GM23248 (cell line): Measurements from ENCODE around the gene PNPLA1. TPM values are rescaled to one million over a fixed set of nuclear protein-coding genes. Genes with fewer than 3 reads are reported as not detected.
A peak's percentile ranks its signal among the peaks of the same experiment; 100 is the strongest.

ENCODE experiments used
- DNase-seq: peaks from one replicate; pipeline ENCODE4 v3.0.0-alpha.2; 2015
- H2AFZ ChIP-seq: fragments of 200-600 bp; sonication (generic); 2 replicates; pipeline ENCODE4 v1.6.1; 2016; ENCODE audit warnings: antibody characterized with exemption
- H3F3A ChIP-seq: fragments of 200-600 bp; sonication (generic); 2 replicates; pipeline ENCODE4 v1.6.1; 2016; ENCODE audit warnings: mild to moderate bottlenecking, antibody characterized with exemption, mixed run types; ENCODE audit not compliant: insufficient read depth
- H3K27ac ChIP-seq: fragments of 200-600 bp; sonication (generic); 2 replicates; pipeline ENCODE4 v1.5.1; 2016; ENCODE audit warnings: mild to moderate bottlenecking
- H3K27me3 ChIP-seq: fragments of 200-600 bp; sonication (generic); replicated peaks from 2 replicates; pipeline ENCODE4 v1.6.1; 2016; ENCODE audit warnings: mild to moderate bottlenecking; ENCODE audit not compliant: insufficient read depth
- H3K36me3 ChIP-seq: fragments of 200-600 bp; sonication (generic); 2 replicates; pipeline ENCODE4 v1.6.1; 2016; ENCODE audit warnings: low read depth, mild to moderate bottlenecking
- H3K4me1 ChIP-seq: fragments of 200-600 bp; sonication (generic); 2 replicates; pipeline ENCODE4 v1.6.1; 2016; ENCODE audit warnings: mild to moderate bottlenecking; ENCODE audit not compliant: insufficient read depth
- H3K4me2 ChIP-seq: fragments of 200-600 bp; sonication (generic); one replicate; pipeline ENCODE4 v1.6.1; 2016; ENCODE audit warnings: mild to moderate bottlenecking; ENCODE audit not compliant: unreplicated experiment
- H3K4me3 ChIP-seq: fragments of 200-600 bp; sonication (generic); 2 replicates; pipeline ENCODE4 v1.5.1; 2016; ENCODE audit warnings: mild to moderate bottlenecking
- H3K79me2 ChIP-seq: fragments of 200-600 bp; sonication (generic); 2 replicates; pipeline ENCODE4 v1.6.1; 2016; ENCODE audit warnings: mild to moderate bottlenecking; ENCODE audit not compliant: insufficient read depth
- H3K9ac ChIP-seq: fragments of 200-600 bp; sonication (generic); 2 replicates; pipeline ENCODE4 v1.6.1; 2016; ENCODE audit warnings: mild to moderate bottlenecking
- H3K9me2 ChIP-seq: fragments of 200-600 bp; sonication (generic); 2 replicates; pipeline ENCODE4 v1.6.1; 2016; ENCODE audit warnings: mixed run types, mild to moderate bottlenecking, moderate library complexity; ENCODE audit not compliant: insufficient read depth
- H3K9me3 ChIP-seq: fragments of 200-600 bp; sonication (generic); one replicate; pipeline ENCODE4 v1.6.1; 2017; ENCODE audit warnings: low read depth
- H4K20me1 ChIP-seq: fragments of 200-600 bp; sonication (generic); 2 replicates; pipeline ENCODE4 v1.6.0; 2016; ENCODE audit not compliant: insufficient read depth
- EZH2 ChIP-seq: fragments of 200-600 bp; sonication (generic); IDR thresholded peaks from 2 replicates; pipeline ENCODE4 v1.6.1; 2018; ENCODE audit warnings: antibody characterized with exemption, mild to moderate bottlenecking; ENCODE audit not compliant: insufficient read depth, poor library complexity, severe bottlenecking
- EZH2phosphoT487 ChIP-seq: fragments of 200-600 bp; sonication (generic); IDR thresholded peaks from 2 replicates; pipeline ENCODE4 v1.6.1; 2018; ENCODE audit warnings: antibody characterized with exemption, moderate library complexity, mild to moderate bottlenecking, low read depth; ENCODE audit not compliant: insufficient read depth
- WGBS, 2 experiments: methylation state at CpG; one replicate each; pipeline ENCODE4 v1.1.6; 2015 to 2017; ENCODE audit warnings: low lambda C conversion rate in 2 of 2, low coverage in 1 of 2; ENCODE audit errors: missing lambda C conversion rate in 2 of 2; 5-methylcytosine and 5-hydroxymethylcytosine counted together
- in situ Hi-C: fragments of 300-500 bp; cut with MboI; formaldehyde crosslinking; loops from 2 replicates; pipeline ENCODE4 v1.15.0; 2020
- polyA plus RNA-seq: library from polyadenylated mRNA; unstranded; fragments of >200 nt; fragmentation: Nextera tagmentation; extraction: Ambion mirVana; gene quantifications from 2 replicates; pipeline ENCODE4 v1.2.1, GENCODE V29; 2016
- total RNA-seq: library from RNA; depleted of rRNA; stranded (reverse); fragments of >200 nt; shearing (Covaris generic); gene quantifications from 2 replicates; pipeline ENCODE4 v1.2.3, GENCODE V29; 2014

PNPLA1 gene
- total and polyA plus RNA-seq, 2 experiments from 2014 or later, result not detected

DNA sequence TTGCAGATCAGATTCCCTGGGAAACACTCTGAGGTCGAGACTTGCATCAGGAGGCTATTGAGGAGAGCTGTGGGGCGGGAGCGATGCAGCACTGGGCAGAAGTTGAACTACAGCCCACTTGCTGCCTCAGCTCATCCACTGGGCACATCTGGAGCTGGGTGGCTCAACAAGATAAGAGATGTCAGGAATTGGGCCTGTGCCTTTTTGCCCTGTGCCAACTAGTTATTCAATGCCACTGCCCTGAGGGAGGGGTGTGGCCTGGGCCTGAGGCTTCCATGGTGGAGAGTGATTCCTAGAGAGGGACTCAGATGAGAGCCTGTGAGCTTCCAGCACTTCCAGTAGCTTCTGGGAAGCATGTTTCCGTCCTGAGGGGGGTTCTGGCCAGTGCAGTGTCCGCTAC is 40.6 kb upstream of the PNPLA1 start:
- Histone ChIP-seq H4K20me1 (no peaks in the 10 kb centered on the region), H3K79me2 (no peaks in the 10 kb centered on the region), H3K36me3 (peaks cover 36% of the 10 kb centered on the region), H3K4me2 (no peak overlapping the region), H3F3A (no peaks in the 10 kb centered on the region), H3K27ac (no peak overlapping the region), H2AFZ (no peak overlapping the region), H3K9me2 (no peaks in the 10 kb centered on the region), H3K9ac (no peak overlapping the region), H3K4me1 (no peaks in the 10 kb centered on the region), H3K9me3 (no peaks in the 10 kb centered on the region), H3K27me3 (no peaks in the 10 kb centered on the region), H3K4me3 (no peak overlapping the region)
- TF ChIP-seq EZH2phosphoT487 (no peak), EZH2 (no peak)
- 81% methylated on average over 5 of the region's 5 CpGs for WGBS, 2 experiments
- in situ Hi-C loops, result no loop called here
- no peak for DNase-seq

DNA sequence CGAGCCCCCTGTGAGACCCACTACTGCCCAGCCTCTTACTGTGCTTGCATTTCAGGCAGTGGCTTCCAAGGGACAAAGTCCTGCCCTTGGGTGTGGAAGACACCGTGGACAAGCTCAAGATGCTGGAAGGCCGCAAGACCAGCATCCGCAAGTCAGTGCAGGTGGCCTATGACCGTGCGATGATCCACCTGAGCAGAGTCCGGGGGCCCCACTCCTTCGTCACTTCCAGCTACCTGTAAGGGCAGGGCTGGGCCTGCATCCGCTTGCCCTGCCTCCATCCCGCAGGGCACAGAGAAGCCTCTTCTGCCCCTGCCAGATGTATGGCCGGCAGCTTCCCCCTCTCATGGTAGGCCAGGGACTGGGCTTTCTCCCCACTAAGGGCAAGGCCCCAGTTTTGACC is 39.5 kb upstream of the PNPLA1 start:
- Histone ChIP-seq H3K9ac (no peak overlapping the region), H3K36me3 (peaks cover 27% of the 10 kb centered on the region), H3F3A (no peaks in the 10 kb centered on the region), H2AFZ (no peak overlapping the region), H3K27me3 (no peaks in the 10 kb centered on the region), H3K4me1 (no peaks in the 10 kb centered on the region), H3K4me3 (no peak overlapping the region), H3K9me2 (no peaks in the 10 kb centered on the region), H3K4me2 (no peak overlapping the region), H3K79me2 (no peaks in the 10 kb centered on the region), H4K20me1 (no peaks in the 10 kb centered on the region), H3K9me3 (no peaks in the 10 kb centered on the region), H3K27ac (no peak overlapping the region)
- in situ Hi-C loops, result no loop called here
- 83 to 90% methylated on average over 11 of the region's 11 CpGs for WGBS, 2 experiments
- DNase-seq, result no peak
- TF ChIP-seq EZH2 (no peak), EZH2phosphoT487 (no peak)

DNA sequence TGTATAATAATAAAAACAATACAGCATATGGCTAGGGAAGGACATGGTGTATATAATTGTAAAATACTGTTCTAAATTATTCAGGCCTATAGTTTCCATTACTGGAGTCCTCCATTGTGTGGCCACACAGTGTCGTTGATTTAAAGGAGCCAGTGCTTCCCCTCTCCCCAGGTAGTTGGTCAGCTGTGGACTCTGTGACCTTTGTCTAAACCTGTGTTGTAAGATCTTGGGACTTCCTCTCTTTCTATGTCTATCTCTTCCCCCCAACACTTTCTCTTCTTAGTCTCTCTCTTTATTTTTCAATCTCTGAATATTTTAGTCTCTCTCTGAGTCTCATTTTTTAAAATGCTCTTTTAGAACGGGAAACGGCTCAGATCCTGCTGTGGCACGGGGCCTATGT is 37.7 kb upstream of the PNPLA1 start:
- H3F3A ChIP-seq, result no peaks in the 10 kb centered on the region
- TF ChIP-seq EZH2phosphoT487, result no peak
- TF ChIP-seq EZH2, result no peak

DNA sequence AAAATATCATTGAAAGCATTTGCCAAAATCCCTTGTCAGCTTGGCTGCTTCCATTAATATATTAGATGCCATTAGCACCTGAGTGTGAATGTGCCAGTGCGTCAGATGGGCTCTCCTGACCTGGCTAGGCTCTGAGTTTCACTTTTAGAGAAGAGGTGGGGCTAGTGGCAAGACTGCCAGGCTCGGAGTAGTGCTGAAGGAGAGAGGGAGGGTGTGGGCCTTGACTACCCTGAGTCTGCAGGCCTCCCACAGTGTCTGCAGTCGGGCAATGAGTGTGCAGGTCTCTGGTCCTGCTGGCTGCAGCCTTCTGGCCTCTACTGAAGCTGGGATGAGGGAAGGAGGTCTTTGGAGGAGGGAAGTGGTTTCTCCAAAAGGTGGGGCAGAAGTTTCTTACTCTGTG is 34.6 kb upstream of the PNPLA1 start:
- no peak overlapping the region for H3K27ac ChIP-seq
- H4K20me1 ChIP-seq, result no peaks in the 10 kb centered on the region
- H3K9me2 ChIP-seq, result no peaks in the 10 kb centered on the region
- no peaks in the 10 kb centered on the region for H3F3A ChIP-seq
- H3K27me3 ChIP-seq, result no peaks in the 10 kb centered on the region
- peaks cover 9% of the 10 kb centered on the region; the same call in 1 of the 2 replicates for H3K36me3 ChIP-seq
- 40 to 46% methylated on average over 3 of the region's 3 CpGs for WGBS, 2 experiments
- no peak overlapping the region for H3K4me3 ChIP-seq
- no peaks in the 10 kb centered on the region for H3K79me2 ChIP-seq
- TF ChIP-seq EZH2phosphoT487 (no peak), EZH2 (no peak)
- no peak overlapping the region for H3K9ac ChIP-seq
- no peak overlapping the region for H3K4me2 ChIP-seq
- in situ Hi-C loops, result no loop called here
- DNase-seq, result peak; percentile 12
- H3K9me3 ChIP-seq, result no peaks in the 10 kb centered on the region
- H3K4me1 ChIP-seq, result no peaks in the 10 kb centered on the region
- no peak overlapping the region for H2AFZ ChIP-seq

More for the DNA sequence above, 37.7 kb upstream of the PNPLA1 start:
- Histone ChIP-seq H3K9ac (no peak overlapping the region), H3K9me3 (no peaks in the 10 kb centered on the region), H3K4me1 (no peaks in the 10 kb centered on the region), H3K4me2 (no peak overlapping the region), H3K27ac (no peak overlapping the region), H2AFZ (no peak overlapping the region), H4K20me1 (no peaks in the 10 kb centered on the region), H3K79me2 (no peaks in the 10 kb centered on the region), H3K4me3 (no peak overlapping the region), H3K27me3 (no peaks in the 10 kb centered on the region), H3K36me3 (peaks cover 11% of the 10 kb centered on the region; the same call in 1 of the 2 replicates), H3K9me2 (no peaks in the 10 kb centered on the region)
- no peak for DNase-seq
- in situ Hi-C loops, result no loop called here
- WGBS, 2 experiments, result 90 to 92% methylated on average over 4 of the region's 4 CpGs

DNA sequence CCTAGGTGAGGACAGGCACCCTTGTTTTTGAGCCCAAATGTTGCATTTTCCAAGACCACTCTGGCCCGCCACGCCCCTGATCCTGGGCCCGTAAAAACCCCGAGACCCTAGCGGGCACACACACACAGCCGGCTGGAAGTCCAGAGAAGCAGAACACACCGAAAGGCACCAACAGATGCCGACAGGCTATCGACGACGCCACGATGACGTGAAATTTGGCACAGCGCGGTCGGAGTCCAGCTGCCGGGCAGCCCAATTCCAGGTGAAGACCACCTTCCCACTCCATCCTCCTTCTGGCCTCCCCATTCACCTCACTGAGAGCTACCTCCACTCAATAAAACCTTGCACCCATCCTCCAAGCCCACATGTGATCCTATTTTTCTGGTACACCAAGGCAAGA is 34.0 kb upstream of the PNPLA1 start:
- Histone ChIP-seq H3F3A (no peaks in the 10 kb centered on the region), H3K9ac (no peak overlapping the region), H2AFZ (no peak overlapping the region), H3K9me3 (no peaks in the 10 kb centered on the region), H3K4me2 (no peak overlapping the region), H3K27me3 (no peaks in the 10 kb centered on the region), H3K79me2 (no peaks in the 10 kb centered on the region), H3K27ac (no peak overlapping the region), H3K36me3 (peaks cover 9% of the 10 kb centered on the region; the same call in 1 of the 2 replicates), H4K20me1 (no peaks in the 10 kb centered on the region), H3K4me1 (no peaks in the 10 kb centered on the region), H3K4me3 (no peak overlapping the region), H3K9me2 (no peaks in the 10 kb centered on the region)
- WGBS, 2 experiments, result 94 to 97% methylated on average over 16 to 17 of the region's 17 CpGs
- DNase-seq, result no peak
- TF ChIP-seq EZH2phosphoT487, result no peak
- TF ChIP-seq EZH2, result no peak
- in situ Hi-C loops, result no loop called here
